HEK293 (cell line): Measurements from ENCODE around the gene PMVK.
A peak's percentile ranks its signal among the peaks of the same experiment; 100 is the strongest.

ENCODE experiments used
- CTCF ChIA-PET: fragments of 350-600 bp; formaldehyde crosslinking; extraction: SDS; loops from one replicate; lab custom pipeline; 2021; ENCODE audit warnings: antibody characterized with exemption; lab: Yijun Ruan, JAX
- POLR2A ChIA-PET: fragments of 300-600 bp; formaldehyde crosslinking; extraction: SDS; loops from one replicate; lab custom pipeline; 2020; ENCODE audit warnings: antibody characterized with exemption, inconsistent platforms; lab: Yijun Ruan, JAX
- H3K27ac ChIP-seq: fragments of 200-500 bp; sonication (Bioruptor generic); 2 replicates; pipeline ENCODE4 v1.5.1; 2014; ENCODE audit warnings: low read depth, low read length, control low read depth, inconsistent platforms; ENCODE audit errors: extremely low read depth
- H3K36me3 ChIP-seq, 2 experiments: fragments of 200-500 bp in 1 of 2; sonication (Bioruptor generic) in 1 of 2; 1 replicate in 1 of 2; 2 replicates in 1 of 2; pipeline ENCODE4 v1.5.1; 2014 to 2017; ENCODE audit warnings: inconsistent platforms in 2 of 2, low read length in 2 of 2; ENCODE audit not compliant: control insufficient read depth in 2 of 2, insufficient read depth in 1 of 2
- H3K4me1 ChIP-seq: fragments of 200-500 bp; sonication (Bioruptor generic); 2 replicates; pipeline ENCODE4 v1.5.1; 2014; ENCODE audit warnings: mild to moderate bottlenecking, low read length, inconsistent platforms; ENCODE audit not compliant: control insufficient read depth, insufficient read depth
- H3K4me3 ChIP-seq: 2 replicates; pipeline ENCODE4 v1.5.1; 2011; ENCODE audit warnings: low read depth, mild to moderate bottlenecking, control low read depth, low read length, moderate library complexity
- H3K9me3 ChIP-seq: fragments of 200-500 bp; sonication (Bioruptor generic); 2 replicates; pipeline ENCODE4 v1.5.1; 2014; ENCODE audit warnings: low read depth, low read length, inconsistent platforms; ENCODE audit not compliant: control insufficient read depth, insufficient read depth
- FEZF1 ChIP-seq: fragments of 450-650 bp; formaldehyde crosslinking; IDR thresholded peaks from 2 replicates; pipeline ENCODE4 v1.5.1; 2016; ENCODE audit warnings: missing biosample characterization, missing genetic modification characterization
- KLF17 ChIP-seq: fragments of 450-650 bp; formaldehyde crosslinking; IDR thresholded peaks from 2 replicates; pipeline ENCODE4 v1.5.1; 2016; ENCODE audit warnings: missing biosample characterization, missing genetic modification characterization
- KLF7 ChIP-seq: fragments of 450-650 bp; formaldehyde crosslinking; IDR thresholded peaks from 2 replicates; pipeline ENCODE4 v1.5.1; 2016; ENCODE audit warnings: missing biosample characterization, missing genetic modification characterization, borderline replicate concordance
- MEIS1 ChIP-seq: sonication (generic); formaldehyde crosslinking; IDR thresholded peaks from 2 replicates; pipeline ENCODE4 v1.8.1; 2022; ENCODE audit warnings: missing genetic modification reagents, mild to moderate bottlenecking, borderline replicate concordance
- REPIN1 ChIP-seq: fragments of 450-650 bp; formaldehyde crosslinking; IDR thresholded peaks from 2 replicates; pipeline ENCODE4 v1.5.1; 2017; ENCODE audit warnings: missing biosample characterization, missing genetic modification characterization, low read depth
- WT1 ChIP-seq: fragments of 450-650 bp; formaldehyde crosslinking; IDR thresholded peaks from 2 replicates; pipeline ENCODE4 v1.5.1; 2016; ENCODE audit warnings: missing biosample characterization, missing genetic modification characterization
- ZBTB21 ChIP-seq: fragments of 450-650 bp; formaldehyde crosslinking; IDR thresholded peaks from 2 replicates; pipeline ENCODE4 v1.5.1; 2017; ENCODE audit warnings: missing biosample characterization, missing genetic modification characterization
- ZIC2 ChIP-seq: fragments of 450-650 bp; formaldehyde crosslinking; IDR thresholded peaks from 2 replicates; pipeline ENCODE4 v1.5.1; 2016; ENCODE audit warnings: missing biosample characterization, missing genetic modification characterization
- ZNF121 ChIP-seq: fragments of 450-650 bp; formaldehyde crosslinking; IDR thresholded peaks from 2 replicates; pipeline ENCODE4 v1.5.1; 2016; ENCODE audit warnings: missing biosample characterization, missing genetic modification characterization
- ZNF133 ChIP-seq: fragments of 450-650 bp; formaldehyde crosslinking; IDR thresholded peaks from 2 replicates; pipeline ENCODE4 v1.5.1; 2016; ENCODE audit warnings: missing biosample characterization, missing genetic modification characterization
- ZNF223 ChIP-seq: fragments of 450-650 bp; formaldehyde crosslinking; IDR thresholded peaks from 2 replicates; pipeline ENCODE4 v1.5.1; 2016; ENCODE audit warnings: missing biosample characterization, missing genetic modification characterization
- ZNF248 ChIP-seq: fragments of 450-650 bp; formaldehyde crosslinking; IDR thresholded peaks from 2 replicates; pipeline ENCODE4 v1.5.1; 2017; ENCODE audit warnings: missing biosample characterization, missing genetic modification characterization
- ZNF311 ChIP-seq: fragments of 450-650 bp; formaldehyde crosslinking; IDR thresholded peaks from 2 replicates; pipeline ENCODE4 v1.5.1; 2017; ENCODE audit warnings: missing biosample characterization, missing genetic modification characterization, borderline replicate concordance
- ZNF341 ChIP-seq: fragments of 450-650 bp; formaldehyde crosslinking; IDR thresholded peaks from 2 replicates; pipeline ENCODE4; 2016; ENCODE audit warnings: low read depth, missing biosample characterization, missing genetic modification characterization
- ZNF423 ChIP-seq: fragments of 450-650 bp; formaldehyde crosslinking; IDR thresholded peaks from 2 replicates; pipeline ENCODE4 v1.5.1; 2016; ENCODE audit warnings: missing biosample characterization, missing genetic modification characterization
- ZNF426 ChIP-seq: fragments of 450-650 bp; formaldehyde crosslinking; IDR thresholded peaks from 2 replicates; pipeline ENCODE4 v1.5.1; 2017; ENCODE audit warnings: missing biosample characterization, missing genetic modification characterization, mild to moderate bottlenecking, inconsistent platforms, moderate library complexity
- ZNF529 ChIP-seq: fragments of 450-650 bp; formaldehyde crosslinking; IDR thresholded peaks from 2 replicates; pipeline ENCODE4 v1.5.1; 2017; ENCODE audit warnings: missing genetic modification characterization, missing biosample characterization; ENCODE audit not compliant: insufficient replicate concordance
- ZNF544 ChIP-seq: fragments of 450-650 bp; formaldehyde crosslinking; IDR thresholded peaks from 2 replicates; pipeline ENCODE4 v1.5.0; 2017; ENCODE audit warnings: missing biosample characterization, missing genetic modification characterization
- ZNF555 ChIP-seq: fragments of 450-650 bp; formaldehyde crosslinking; conservative IDR thresholded peaks from 2 replicates; pipeline ENCODE4 v1.5.1; 2017; ENCODE audit warnings: missing biosample characterization, mild to moderate bottlenecking, missing genetic modification characterization, inconsistent platforms
- ZNF560 ChIP-seq: fragments of 450-650 bp; formaldehyde crosslinking; IDR thresholded peaks from 2 replicates; pipeline ENCODE4 v1.5.1; 2017; ENCODE audit warnings: missing biosample characterization, missing genetic modification characterization, borderline replicate concordance
- ZNF621 ChIP-seq: fragments of 450-650 bp; formaldehyde crosslinking; IDR thresholded peaks from 2 replicates; pipeline ENCODE4 v1.5.1; 2017; ENCODE audit warnings: missing biosample characterization, missing genetic modification characterization
- ZNF629 ChIP-seq: fragments of 450-650 bp; formaldehyde crosslinking; IDR thresholded peaks from 2 replicates; pipeline ENCODE4 v1.5.1; 2017; ENCODE audit warnings: missing biosample characterization, missing genetic modification characterization
- ZNF654 ChIP-seq: fragments of 450-650 bp; formaldehyde crosslinking; IDR thresholded peaks from 2 replicates; pipeline ENCODE4 v1.5.1; 2016; ENCODE audit warnings: low read depth, missing biosample characterization, missing genetic modification characterization
- ZNF664 ChIP-seq: fragments of 450-650 bp; formaldehyde crosslinking; IDR thresholded peaks from 2 replicates; pipeline ENCODE4 v1.5.1; 2016; ENCODE audit warnings: missing biosample characterization, missing genetic modification characterization
- ZNF791 ChIP-seq: fragments of 450-650 bp; formaldehyde crosslinking; IDR thresholded peaks from 2 replicates; pipeline ENCODE4 v1.5.1; 2016; ENCODE audit warnings: missing biosample characterization, missing genetic modification characterization
- ZSCAN16 ChIP-seq: fragments of 450-650 bp; formaldehyde crosslinking; IDR thresholded peaks from 2 replicates; pipeline ENCODE4 v1.5.1; 2016; ENCODE audit warnings: missing biosample characterization, missing genetic modification characterization
- ZSCAN23 ChIP-seq: fragments of 450-650 bp; formaldehyde crosslinking; IDR thresholded peaks from 2 replicates; pipeline ENCODE4 v1.5.1; 2016; ENCODE audit warnings: missing biosample characterization, missing genetic modification characterization
- TF ChIP-seq, protein P1 (sequence below): fragments of 450-650 bp; formaldehyde crosslinking; IDR thresholded peaks from 2 replicates; pipeline ENCODE4 v1.5.1; 2016; ENCODE audit warnings: missing biosample characterization, missing genetic modification characterization
- TF ChIP-seq, protein P2 (sequence below): fragments of 450-650 bp; formaldehyde crosslinking; IDR thresholded peaks from 2 replicates; pipeline ENCODE4 v1.5.1; 2016; ENCODE audit warnings: missing biosample characterization, missing genetic modification characterization, borderline replicate concordance
- TF ChIP-seq, protein P3 (sequence below): fragments of 450-650 bp; formaldehyde crosslinking; IDR thresholded peaks from 2 replicates; pipeline ENCODE4 v1.5.1; 2017; ENCODE audit warnings: missing biosample characterization, missing genetic modification characterization
- TF ChIP-seq, protein P4 (sequence below): fragments of 450-650 bp; formaldehyde crosslinking; IDR thresholded peaks from 2 replicates; pipeline ENCODE4 v1.5.1; 2016; ENCODE audit warnings: missing biosample characterization, missing genetic modification characterization

PMVK gene

DNA sequence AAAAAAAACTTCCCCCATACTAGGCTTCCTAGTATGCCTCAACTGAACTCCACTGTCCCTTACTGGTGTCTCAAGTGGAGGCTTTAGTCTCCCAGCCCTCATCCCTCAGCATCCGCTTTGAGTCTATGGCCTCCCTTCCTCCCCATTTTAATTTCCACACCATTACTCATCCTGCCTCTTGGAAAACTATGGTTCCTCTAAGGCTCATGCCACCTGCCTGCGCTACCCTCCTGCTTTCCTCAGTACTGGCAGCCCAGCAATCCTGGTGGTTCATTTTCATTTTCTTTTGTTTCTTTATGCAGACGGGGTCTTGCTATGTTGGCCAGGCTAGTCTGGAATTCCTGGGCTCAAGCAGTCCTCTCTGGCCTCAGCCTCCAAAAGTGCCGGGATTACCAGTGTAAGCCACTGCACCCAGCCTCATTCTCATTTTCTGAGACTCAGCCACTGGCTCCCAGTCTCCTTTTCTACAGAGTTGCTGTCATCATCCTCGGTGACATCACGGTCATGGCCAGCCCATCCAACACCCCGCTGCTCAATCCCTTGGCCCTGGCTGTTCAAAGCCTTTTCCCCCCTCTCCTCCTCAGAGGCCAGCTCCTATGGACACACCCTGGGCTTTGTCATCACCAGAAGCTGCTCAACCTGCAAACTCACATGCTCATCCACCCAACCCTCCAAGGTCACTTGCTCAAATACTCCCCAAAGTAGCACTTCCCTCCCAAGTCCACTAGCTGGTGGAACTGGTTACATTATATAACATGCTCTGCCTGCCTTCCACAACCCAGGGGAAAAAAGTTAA lies 2.3 kb upstream of the PMVK start (continued):
- TF ChIP-seq, protein P1, sequence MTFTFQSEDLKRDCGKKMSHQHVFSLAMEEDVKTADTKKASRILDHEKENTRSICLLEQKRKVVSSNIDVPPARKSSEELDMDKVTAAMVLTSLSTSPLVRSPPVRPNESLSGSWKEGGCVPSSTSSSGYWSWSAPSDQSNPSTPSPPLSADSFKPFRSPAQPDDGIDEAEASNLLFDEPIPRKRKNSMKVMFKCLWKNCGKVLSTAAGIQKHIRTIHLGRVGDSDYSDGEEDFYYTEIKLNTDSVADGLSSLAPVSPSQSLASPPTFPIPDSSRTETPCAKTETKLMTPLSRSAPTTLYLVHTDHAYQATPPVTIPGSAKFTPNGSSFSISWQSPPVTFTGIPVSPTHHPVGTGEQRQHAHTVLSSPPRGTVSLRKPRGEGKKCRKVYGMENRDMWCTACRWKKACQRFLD (tag by site-specific recombination) = no peak
- TF ChIP-seq KLF17 (tag by site-specific recombination) (peak; percentile 59; the same call in 1 of the 2 replicates), ZNF223 (peak; percentile 92), KLF7 (tag by site-specific recombination) (no peak), ZSCAN23 (tag by site-specific recombination) (no peak), ZSCAN16 (tag by site-specific recombination) (no peak), MEIS1 (CRISPR knock-in tag) (no peak), ZNF423 (tag by site-specific recombination) (no peak), ZNF426 (no peak), ZNF341 (tag by site-specific recombination) (peak; percentile 43; the same call in 1 of the 2 replicates), ZIC2 (0 out of 2 replicates have a peak, but pooled peaks have one; percentile 12), ZNF248 (tag by site-specific recombination) (no peak), ZBTB21 (peak; percentile 23; the same call in 1 of the 2 replicates), ZNF555 (tag by site-specific recombination) (no peak), ZNF629 (tag by site-specific recombination) (0 out of 2 replicates have a peak, but pooled peaks have one; percentile 29), ZNF791 (tag by site-specific recombination) (no peak), ZNF560 (tag by site-specific recombination) (no peak), ZNF121 (tag by site-specific recombination) (peak; percentile 96)
- TF ChIP-seq, protein P2, sequence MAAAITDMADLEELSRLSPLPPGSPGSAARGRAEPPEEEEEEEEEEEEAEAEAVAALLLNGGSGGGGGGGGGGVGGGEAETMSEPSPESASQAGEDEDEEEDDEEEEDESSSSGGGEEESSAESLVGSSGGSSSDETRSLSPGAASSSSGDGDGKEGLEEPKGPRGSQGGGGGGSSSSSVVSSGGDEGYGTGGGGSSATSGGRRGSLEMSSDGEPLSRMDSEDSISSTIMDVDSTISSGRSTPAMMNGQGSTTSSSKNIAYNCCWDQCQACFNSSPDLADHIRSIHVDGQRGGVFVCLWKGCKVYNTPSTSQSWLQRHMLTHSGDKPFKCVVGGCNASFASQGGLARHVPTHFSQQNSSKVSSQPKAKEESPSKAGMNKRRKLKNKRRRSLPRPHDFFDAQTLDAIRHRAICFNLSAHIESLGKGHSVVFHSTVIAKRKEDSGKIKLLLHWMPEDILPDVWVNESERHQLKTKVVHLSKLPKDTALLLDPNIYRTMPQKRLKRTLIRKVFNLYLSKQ = no peak
- TF ChIP-seq, protein P3, sequence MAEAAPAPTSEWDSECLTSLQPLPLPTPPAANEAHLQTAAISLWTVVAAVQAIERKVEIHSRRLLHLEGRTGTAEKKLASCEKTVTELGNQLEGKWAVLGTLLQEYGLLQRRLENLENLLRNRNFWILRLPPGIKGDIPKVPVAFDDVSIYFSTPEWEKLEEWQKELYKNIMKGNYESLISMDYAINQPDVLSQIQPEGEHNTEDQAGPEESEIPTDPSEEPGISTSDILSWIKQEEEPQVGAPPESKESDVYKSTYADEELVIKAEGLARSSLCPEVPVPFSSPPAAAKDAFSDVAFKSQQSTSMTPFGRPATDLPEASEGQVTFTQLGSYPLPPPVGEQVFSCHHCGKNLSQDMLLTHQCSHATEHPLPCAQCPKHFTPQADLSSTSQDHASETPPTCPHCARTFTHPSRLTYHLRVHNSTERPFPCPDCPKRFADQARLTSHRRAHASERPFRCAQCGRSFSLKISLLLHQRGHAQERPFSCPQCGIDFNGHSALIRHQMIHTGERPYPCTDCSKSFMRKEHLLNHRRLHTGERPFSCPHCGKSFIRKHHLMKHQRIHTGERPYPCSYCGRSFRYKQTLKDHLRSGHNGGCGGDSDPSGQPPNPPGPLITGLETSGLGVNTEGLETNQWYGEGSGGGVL (tag by site-specific recombination) = no peak

DNA sequence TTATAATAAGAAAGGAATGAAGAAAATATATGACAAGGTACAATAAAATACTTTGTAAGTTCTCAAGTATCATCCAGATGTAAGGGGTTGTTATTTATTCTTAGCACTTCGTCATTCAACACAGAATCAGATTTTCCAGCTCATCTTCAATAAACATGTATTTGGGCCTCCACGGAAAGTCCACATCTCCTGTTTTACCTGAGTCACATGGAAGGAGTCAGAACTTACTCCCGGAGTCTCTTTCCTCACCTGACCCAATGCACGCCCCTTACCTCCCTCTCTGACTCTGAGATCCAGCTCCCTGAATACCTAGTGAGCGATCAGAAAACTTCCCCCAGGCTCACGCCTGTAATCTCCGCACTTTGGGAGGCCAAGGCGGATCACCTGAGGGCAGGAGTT lies 1.5 kb upstream of the PMVK start:
- peak overlapping the region; percentile 88; the same call in 1 of the 2 replicates for H3K27ac ChIP-seq
- CTCF ChIA-PET = interaction anchor here (0.5 to 1.5 kb wide), 7 partner anchors 43 to 438 kb away, joined by 3 to 5 read pairs (median 3); no protein-coding TSS in a partner anchor
- H3K4me1 ChIP-seq = no peaks in the 10 kb centered on the region
- no peak overlapping the region for H3K4me3 ChIP-seq
- POLR2A ChIA-PET = interaction anchor here (0.8 kb wide), 1 partner anchor 35 kb away, joined by 3 read pairs; no protein-coding TSS in a partner anchor
- no peaks in the 10 kb centered on the region for H3K36me3 ChIP-seq
- H3K9me3 ChIP-seq = no peaks in the 10 kb centered on the region
- TF ChIP-seq ZNF544 (tag by site-specific recombination) (no peak), ZNF133 (tag by site-specific recombination) (no peak), WT1 (tag by site-specific recombination) (no peak), ZNF311 (no peak), ZSCAN16 (tag by site-specific recombination) (no peak), ZNF664 (tag by site-specific recombination) (no peak), ZNF529 (tag by site-specific recombination) (no peak), ZNF654 (tag by site-specific recombination) (no peak), ZNF621 (tag by site-specific recombination) (no peak), FEZF1 (tag by site-specific recombination) (no peak), REPIN1 (tag by site-specific recombination) (no peak)
- TF ChIP-seq, protein P4, sequence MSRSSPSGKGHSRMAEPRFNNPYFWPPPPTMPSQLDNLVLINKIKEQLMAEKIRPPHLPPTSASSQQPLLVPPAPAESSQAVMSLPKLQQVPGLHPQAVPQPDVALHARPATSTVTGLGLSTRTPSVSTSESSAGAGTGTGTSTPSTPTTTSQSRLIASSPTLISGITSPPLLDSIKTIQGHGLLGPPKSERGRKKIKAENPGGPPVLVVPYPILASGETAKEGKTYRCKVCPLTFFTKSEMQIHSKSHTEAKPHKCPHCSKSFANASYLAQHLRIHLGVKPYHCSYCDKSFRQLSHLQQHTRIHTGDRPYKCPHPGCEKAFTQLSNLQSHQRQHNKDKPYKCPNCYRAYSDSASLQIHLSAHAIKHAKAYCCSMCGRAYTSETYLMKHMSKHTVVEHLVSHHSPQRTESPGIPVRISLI (tag by site-specific recombination) = no peak
